NCI-H187 treated with DMSO at 0.1 percent for 48 hours (cell line): ENCODE measurements around the gene DUSP28.

Experiments used
- DNase-seq: peaks from one replicate; lab custom pipeline; 2025; lab: John Stamatoyannopoulos, UW

Gene DUSP28

GRCh38 chr2:240586919-240587800 lies 27.0 kb downstream of the DUSP28 start:
- no peak for DNase-seq

GRCh38 chr2:240588006-240588655 lies 28.0 kb downstream of the DUSP28 start:
- DNase-seq: no peak

DNA sequence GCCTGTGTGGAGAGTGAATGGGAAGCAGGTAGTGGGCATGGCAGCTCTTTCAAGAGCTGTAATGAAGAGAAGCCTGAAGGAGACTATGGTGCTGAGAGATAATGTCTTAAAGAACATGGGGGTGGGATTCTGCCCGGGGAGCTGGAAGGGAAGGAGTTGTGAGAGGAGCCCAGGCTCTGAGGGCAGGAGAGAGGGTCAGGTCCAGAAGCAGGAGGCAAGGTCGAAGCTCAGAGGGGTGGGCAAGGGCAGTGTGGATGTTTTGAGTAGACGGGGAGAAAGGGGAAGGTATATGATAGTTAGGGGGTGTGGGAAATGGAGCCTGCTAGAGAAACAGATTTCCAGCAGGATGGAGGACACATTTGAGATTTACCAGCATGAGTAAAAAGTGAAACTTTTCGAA lies 28.5 kb downstream of the DUSP28 start:
- DNase-seq: no peak

- DNase-seq: no peak
These were observed 29.2 kb downstream of the DUSP28 start for GRCh38 chr2:240589375-240589774.

GRCh38 chr2:240589850-240590525 lies 29.8 kb downstream of the DUSP28 start:
- no peak for DNase-seq

- DNase-seq: no peak
These were observed 30.5 kb downstream of the DUSP28 start for GRCh38 chr2:240590681-240591111.

- DNase-seq: no peak
These were observed 31.1 kb downstream of the DUSP28 start for GRCh38 chr2:240591226-240591625.

DNA sequence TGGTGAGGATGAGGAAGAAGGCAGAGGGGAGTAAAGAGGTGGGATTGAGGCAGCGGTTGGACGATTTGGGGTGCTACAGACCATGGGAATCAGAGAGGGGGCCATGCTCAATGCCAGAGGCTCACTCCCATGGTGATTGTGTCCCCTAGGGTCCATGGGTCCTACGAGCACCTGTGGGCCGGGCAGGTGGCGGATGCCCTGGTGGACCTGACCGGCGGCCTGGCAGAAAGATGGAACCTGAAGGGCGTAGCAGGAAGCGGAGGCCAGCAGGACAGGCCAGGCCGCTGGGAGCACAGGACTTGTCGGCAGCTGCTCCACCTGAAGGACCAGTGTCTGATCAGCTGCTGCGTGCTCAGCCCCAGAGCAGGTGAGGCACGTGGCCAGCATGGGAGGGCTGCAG lies 31.6 kb downstream of the DUSP28 start:
- DNase-seq: no peak

- DNase-seq: no peak
These were observed 33.0 kb downstream of the DUSP28 start for GRCh38 chr2:240593026-240593702.

DNA sequence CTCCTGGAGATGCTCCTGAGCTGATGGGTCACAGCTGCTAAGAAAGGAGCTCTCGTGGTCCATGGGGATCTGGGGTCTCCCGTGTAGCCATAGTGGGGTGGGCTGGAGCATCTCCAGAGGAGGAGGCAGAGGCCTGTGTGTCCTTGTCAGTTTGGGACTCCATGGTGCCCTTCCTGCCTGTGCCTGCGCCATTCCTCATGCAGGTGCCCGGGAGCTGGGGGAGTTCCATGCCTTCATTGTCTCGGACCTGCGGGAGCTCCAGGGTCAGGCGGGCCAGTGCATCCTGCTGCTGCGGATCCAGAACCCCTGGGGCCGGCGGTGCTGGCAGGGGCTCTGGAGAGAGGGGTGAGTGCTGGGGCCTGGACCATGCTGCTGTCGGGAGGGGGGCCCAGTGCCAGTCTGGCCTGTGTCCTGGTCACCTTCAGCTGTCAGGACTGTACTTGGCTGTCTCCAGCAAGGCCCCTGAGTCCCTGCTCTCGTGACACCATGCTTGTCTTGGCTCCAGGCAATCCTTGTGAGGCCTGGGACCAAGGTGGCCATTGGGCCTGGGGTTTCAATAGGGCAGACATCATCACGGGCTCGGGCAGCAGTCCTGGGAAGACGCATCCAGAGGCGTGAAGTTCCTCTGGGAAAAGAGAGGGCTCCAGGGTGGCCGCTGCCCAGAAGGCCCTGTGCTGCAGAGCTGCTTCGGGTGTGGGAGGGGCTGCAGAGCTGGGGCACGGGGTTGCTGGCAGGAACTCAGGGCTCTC lies 33.7 kb downstream of the DUSP28 start:
- DNase-seq: no peak

GRCh38 chr2:240594511-240595380 lies 34.6 kb downstream of the DUSP28 start:
- DNase-seq: no peak

GRCh38 chr2:240595381-240596079 lies 35.4 kb downstream of the DUSP28 start:
- no peak for DNase-seq

DNA sequence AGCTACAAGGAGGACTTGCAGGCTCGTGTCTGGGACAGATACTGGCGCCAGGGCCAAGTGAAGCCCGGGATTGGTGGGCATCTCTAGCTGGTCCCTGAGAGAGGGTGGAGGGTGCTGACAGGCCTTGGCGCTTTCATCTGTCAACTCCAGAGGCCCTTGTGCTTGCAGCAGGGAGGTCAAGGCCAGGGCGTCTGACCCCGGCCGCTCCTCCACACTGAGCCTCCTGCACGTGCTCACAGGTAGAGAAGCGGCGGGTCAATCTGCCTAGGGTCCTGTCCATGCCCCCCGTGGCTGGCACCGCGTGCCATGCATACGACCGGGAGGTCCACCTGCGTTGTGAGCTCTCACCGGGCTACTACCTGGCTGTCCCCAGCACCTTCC lies 35.9 kb downstream of the DUSP28 start:
- no peak for DNase-seq

DNA sequence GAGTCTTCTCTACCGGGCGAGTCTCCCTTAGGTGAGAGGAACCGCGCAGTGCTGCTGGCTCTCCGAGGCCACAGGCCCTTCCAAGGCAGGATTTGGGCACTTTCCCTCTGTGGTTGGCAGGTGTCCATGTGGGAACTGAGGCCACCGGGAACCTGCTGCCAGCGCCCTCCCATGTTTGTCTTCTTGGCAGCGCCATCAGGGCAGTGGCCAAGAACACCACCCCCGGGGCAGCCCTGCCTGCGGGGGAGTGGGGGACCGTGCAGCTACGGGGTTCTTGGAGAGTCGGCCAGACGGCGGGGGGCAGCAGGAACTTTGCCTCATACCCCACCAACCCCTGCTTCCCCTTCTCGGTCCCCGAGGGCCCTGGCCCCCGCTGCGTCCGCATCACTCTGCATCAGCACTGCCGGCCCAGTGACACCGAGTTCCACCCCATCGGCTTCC lies 36.4 kb downstream of the DUSP28 start:
- no peak for DNase-seq

DNA sequence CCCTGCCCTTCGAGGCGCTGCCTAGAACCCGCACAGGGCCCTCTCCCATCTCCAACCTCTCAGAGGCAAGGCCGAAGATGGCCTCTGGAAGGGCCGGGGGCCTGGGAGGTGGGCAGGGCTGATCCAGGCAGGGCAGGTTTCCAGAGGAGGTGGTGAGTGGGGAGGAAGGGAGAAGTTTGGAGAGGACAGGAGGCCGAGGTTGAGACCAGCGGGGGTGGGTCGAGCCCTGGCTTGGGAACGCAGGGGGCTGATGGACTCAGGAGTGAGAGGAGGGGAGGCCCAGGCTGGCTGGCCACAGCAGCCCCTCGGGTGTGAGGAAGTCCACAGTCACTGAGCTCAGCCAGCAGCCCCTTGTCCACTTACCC lies 36.9 kb downstream of the DUSP28 start:
- no peak for DNase-seq

DNA sequence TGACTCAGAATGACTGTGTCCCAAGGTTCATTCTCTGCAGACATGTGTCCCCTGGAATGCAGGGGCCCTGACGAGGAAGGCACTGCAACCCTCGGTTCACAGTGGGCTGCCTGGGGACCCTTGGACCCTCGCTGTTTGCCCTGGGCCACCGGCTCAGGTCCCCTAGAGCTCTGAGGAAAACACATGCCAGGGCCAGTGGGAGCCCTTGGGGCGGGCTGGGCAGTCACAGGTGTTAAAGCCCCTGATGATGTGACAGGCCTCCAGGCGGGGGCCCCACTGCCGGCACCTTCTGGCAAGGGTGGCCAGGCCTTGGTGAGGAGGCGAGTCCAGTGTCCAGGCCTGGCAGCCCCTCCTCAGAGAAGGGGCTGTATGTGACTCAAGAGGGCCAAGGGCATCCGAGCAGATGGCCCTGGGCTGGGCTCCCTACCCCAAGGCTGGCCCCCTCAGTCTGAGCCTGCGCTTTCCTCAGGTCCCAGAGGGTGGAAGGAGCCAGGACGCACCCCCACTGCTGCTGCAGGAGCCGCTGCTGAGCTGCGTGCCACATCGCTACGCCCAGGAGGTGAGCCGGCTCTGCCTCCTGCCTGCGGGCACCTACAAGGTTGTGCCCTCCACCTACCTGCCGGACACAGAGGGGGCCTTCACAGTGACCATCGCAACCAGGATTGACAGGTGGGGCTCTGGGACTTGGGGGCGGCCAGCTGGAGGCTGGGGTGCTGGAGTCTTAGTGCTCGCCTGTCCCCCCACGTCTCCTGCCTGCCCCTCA lies 37.4 kb downstream of the DUSP28 start:
- DNase-seq: no peak

DNA sequence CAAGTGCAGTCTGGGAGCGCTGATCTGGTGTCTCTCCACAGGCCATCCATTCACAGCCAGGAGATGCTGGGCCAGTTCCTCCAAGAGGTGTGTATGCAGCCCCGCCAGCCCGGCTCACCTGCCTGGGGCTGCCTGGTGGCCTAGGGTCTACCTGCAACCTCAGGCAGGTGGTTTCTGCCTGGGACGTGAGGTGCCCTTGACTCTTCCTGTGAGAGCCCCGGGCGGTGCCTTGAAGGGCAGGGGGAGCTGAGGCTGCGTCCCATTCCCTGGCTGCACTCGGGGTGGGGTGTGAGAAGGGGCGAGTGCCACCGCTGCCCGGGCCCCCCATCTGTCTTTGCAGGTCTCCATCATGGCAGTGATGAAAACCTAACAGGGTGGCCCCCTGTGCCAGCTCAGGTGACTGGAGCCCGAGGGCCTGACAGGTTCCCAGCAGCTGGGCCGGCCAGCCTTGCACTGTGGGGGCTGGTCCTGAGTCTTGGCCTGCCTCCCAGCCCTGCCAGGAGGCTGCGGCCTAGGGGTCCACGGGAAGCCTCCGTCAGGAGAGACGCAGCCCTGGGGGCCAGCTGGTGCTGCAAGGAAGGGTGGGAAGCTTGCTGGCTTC lies 38.3 kb downstream of the DUSP28 start:
- DNase-seq: no peak

DNA sequence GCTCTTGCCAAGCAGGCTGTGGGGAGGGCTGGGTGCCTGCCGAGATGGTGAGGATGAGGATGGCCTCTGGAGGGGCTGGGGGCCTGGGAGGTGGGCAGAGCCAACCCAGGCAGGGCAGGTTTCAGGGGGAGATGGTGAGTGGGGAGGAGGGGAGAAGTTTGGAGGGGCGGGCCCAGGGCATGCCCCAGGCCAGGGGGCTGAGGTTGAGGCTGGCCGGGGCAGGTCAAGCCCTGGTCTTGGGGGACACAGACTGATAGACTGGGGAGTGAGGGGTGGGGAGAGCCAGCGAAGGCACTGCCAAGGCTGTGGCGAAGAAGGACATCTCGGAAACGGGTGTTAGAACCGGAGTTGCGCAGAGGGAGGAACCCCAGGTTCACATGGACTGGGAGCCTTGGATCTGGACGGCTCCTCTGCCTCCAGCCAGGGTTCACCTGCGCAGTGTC lies 39.0 kb downstream of the DUSP28 start:
- no peak for DNase-seq
